HL-60/S4 treated with retinoic acid at 250 ng/mL for 4 days and 3 days (cell line): ENCODE results near the gene OR2L8.
"Not testable (repeated sequence)": the region's sequence is repeated elsewhere in the genome, so short reads cannot be mapped to it uniquely, and the experiment has no call there.

Experiments used
- in situ Hi-C: fragments of 300-500 bp; cut with MboI; formaldehyde crosslinking; loops from 2 replicates; pipeline ENCODE4 v1.7.0; 2022; ENCODE audit warnings: low sequenced_read_pairs

The OR2L8 gene, protein sequence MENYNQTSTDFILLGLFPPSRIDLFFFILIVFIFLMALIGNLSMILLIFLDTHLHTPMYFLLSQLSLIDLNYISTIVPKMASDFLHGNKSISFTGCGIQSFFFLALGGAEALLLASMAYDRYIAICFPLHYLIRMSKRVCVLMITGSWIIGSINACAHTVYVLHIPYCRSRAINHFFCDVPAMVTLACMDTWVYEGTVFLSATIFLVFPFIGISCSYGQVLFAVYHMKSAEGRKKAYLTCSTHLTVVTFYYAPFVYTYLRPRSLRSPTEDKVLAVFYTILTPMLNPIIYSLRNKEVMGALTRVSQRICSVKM

DNA sequence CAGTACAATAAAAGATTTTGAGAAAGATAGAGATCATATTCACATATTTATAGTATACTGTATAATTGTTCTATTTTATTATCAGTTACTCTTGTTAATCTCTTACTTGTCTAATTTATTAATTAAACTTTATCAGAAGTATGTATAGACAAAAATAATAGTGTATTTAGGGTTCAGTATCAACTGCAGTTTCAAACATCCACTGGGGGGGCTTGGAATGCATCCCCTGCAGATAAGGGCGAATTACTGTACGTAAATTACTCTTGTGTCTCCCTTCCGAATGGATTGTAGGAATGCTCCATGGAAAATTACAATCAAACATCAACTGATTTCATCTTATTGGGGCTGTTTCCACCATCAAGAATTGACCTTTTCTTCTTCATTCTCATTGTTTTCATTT is at the start of gene OR2L8:
Gene OR2L8, plus strand, starts transcription at position 301 of the 400 bp plus-strand sequence. Its CDS starts 0 bp downstream, at position 301.
- in situ Hi-C loops: no loop called here

DNA sequence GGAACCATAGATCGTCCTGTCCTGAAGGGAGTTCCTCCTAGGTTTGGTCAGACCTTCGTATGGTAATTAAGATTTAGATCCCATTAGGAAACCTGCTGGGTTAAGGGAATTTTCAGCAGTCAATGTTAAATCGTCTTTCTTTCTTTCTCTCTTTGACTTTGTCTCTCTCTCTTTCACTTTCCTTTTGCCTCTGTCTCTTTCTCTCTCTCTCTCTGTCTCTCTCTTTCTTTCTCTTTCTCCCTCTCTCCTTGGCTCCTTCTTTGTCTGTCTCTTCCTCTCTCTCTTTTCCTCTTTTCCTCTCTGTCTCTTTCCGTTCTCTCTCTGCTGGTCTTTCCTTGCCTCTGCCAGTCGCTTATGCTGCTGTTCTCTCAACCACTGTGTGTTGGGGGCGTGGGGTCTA is 44.5 kb upstream of the OR2L8 start:
- in situ Hi-C loops: no loop called here

DNA sequence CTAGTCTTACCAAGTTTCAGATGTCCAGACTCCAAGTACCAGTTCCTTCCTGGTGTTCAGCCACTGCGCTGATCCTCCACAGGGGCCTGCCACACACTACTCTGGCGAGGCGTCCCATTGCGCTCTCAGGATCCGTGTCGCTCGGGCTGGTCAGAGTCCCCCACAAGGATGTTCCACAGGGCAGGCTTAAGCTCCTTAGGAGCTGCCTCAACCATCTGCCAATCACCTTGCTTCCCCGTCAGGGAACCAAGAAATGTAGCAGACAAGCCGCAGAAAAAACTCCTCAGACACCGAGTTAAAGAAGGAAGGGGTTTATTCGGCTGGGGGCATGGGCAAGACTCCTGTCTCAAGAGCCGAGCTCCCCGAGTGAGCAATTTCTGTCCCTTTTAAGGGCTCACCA is 43.5 kb upstream of the OR2L8 start:
- in situ Hi-C loops: no loop called here

DNA sequence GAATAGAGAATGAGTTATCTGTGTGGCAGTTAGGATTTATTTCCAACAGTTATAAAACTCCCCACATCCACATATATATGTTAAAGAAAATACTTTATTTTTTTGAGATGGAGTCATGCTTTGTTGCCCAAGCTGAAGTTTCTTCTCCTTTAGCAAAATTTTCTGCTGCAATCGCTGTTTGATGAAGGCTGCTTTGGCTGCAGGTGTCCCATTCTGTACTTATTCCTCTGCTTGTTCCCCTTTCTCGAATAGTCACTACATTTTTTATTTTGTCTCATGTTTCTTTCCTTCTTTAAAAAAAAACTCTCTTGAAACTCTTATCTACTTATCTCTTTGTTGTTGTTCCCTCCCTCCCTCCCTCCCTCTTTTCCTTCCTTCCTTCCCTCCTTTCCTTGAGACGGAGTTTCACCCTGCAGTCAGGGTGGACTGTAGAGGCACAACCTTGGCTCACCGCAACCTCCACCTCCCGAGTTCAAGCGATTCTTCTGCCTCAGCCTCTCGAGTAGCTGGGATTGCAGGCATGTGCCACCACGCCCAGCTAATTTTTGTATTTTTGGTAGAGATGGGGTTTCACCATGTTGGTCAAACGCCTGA is 42.7 kb upstream of the OR2L8 start:
- in situ Hi-C loops: no loop called here

DNA sequence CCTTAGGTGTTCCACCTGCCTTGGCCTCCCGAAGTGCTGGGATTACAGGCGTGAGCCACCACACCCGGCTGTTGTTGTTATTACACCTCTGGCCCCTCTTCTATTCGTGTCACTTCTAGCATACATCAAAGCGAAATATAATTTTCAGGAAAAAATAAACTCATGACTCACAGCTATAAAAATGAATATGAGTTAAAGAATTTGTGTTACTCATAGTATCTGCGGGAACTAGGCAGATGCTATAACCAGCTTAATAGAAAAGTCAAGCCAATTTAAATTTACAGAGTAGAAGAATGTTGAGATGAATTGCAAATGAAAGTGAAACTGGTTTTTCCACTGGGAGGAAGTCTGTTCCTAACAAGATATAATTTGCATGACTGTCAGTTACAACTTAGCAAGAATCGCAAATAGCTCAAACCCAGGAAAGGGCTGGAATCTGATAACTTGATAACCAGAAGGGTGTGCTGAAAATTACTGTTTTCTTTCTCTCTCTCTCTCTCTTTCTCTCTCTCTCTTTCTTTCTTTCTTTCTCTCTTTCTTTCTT is 42.1 kb upstream of the OR2L8 start:
- in situ Hi-C loops: no loop called here

DNA sequence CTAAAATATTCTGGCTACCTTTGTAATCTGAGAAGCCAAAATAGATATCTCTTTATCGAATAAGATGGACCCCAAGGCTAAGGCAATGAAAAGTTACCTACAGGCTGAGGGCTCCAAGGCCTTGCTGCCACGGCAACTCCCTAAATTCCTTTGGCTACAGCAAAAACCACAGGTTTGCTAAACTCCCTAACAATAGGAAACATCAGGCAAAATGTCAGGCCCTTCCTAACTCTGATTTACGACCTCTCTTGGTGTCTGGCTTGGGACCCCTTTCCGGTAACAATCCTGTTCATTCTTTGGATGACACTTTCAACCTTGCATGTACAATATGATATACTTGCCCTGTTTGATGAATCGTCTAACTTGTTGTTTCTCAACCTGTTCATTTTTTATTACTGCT is 39.9 kb upstream of the OR2L8 start:
- in situ Hi-C loops: no loop called here

DNA sequence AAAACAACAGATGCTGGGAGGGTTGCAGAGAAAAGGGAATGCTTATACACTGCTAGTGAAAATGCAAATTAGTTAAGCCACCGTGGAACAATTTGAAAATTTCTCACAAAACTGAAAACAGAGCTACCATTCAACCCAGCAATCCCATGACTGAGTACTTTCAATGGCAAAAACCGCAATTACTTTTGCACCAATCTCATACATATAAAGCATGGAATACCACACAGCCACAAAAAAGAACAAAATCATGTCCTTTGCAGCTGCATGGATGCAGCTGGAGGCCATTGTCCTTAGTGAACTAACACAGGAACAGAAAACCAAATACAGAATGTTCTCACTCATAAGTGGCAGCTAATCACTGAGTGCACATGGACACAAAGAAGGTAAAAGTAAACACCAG is 34.9 kb upstream of the OR2L8 start:
- in situ Hi-C loops: no loop called here

DNA sequence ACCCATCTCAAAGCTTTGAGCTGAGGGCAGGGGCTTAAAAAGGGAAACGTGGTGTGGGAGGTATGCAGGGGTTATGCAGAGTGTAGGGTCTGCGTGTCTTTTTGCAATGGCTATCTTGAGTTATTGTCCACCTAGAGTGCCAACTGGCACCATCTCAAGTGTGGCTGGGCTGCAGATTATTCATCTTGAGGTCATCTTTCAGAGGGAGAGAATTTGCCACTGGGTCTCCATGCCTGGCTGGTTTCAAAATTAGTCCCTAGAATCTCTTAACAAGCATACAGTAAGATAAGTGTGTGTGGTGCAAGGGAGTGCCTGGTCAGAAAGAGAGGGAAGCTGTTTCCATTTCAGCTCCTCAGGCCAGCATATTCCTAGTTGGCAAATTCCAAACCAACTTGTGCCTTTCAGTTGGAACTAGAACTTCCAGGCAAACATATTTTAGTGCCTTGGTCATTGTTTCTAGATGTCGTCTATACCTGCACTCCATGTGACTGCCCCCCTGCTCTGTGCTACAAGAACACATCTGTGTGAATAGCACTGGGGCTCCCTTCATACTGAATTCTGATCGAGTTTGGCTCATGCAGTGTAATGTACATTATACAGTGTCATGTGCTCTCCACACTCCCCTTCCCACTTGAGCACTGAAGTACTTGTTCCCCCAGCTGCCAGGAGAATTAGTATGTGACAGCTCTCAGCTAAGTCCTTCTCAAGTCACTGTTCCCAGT is 33.6 kb upstream of the OR2L8 start:
- in situ Hi-C loops: no loop called here

DNA sequence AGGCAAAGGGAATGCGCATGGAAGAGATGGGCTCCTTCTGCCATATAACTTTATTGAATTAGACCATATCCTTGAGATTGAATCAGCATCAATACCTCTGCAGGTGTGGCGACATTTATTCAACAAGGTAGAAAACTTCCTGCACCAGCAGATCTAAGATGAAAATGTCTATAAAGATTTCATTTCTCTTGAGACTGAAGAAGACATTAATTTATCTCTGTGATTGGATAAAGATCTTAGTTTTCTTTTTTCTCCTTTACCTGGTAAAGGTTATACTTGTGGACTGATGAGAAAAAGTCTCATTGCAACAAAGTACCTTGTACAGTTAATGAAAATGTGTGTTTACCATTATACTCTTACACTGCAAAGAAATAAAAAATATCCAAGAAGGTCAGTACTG is 28.7 kb upstream of the OR2L8 start, which contains the start of gene OR2T8:
Gene OR2T8, plus strand, starts transcription at position 301 of the 400 bp plus-strand sequence. CDS start 766 bp downstream, outside the sequence.
- in situ Hi-C loops: no loop called here

DNA sequence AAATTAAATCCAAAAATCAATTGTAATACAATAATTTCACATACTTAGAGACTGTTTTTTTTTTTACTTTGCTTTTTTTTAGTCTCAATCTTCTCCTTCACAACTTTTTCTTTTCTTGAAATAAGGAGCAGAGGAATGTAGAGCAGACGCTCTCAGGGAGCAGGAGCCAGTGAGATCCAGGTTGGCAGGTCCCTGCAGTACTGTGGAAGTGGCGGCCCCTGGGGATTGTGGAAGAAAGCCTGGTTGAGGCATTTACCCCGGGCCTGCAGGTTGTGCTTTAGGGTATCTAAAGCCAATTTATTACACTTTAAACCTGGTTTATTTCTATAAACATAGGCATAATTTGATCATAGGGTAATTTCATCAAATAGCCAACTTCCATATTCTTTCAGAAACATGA is 24.7 kb upstream of the OR2L8 start:
- in situ Hi-C loops: no loop called here

DNA sequence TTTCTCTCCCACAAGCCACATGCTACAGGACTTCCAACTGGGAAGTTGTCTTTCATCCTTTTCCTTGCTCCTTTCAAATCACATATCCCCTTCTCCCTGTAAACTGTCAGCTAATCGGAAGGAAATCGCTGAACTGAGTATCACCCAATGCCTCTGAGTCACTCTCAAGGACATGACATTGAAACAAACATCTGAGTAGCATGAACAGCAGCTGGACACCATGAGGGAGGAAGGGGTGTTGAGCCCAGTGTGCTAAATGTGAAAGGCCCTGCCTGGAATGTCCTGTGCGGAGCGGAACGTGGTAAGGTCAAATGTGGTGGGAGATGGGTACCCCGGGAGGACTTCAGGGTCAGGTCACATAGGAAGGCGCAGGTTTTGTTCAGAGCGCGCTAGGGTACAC is 23.8 kb upstream of the OR2L8 start, which contains the start of gene OR2AJ1:
Gene OR2AJ1, plus strand, starts transcription at position 22 of the 400 bp plus-strand sequence. CDS start 8,880 bp downstream, outside the sequence.
- in situ Hi-C loops: no loop called here

DNA sequence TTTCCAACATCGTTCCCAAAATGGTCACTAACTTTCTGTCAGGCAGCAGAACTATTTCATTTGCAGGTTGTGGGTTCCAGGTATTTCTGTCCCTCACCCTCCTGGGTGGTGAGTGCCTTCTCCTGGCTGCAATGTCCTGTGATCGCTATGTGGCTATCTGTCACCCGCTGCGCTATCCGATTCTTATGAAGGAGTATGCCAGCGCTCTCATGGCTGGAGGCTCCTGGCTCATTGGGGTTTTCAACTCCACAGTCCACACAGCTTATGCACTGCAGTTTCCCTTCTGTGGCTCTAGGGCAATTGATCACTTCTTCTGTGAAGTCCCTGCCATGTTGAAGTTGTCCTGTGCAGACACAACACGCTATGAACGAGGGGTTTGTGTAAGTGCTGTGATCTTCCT is 14.7 kb upstream of the OR2L8 start:
- in situ Hi-C loops: no loop called here

DNA sequence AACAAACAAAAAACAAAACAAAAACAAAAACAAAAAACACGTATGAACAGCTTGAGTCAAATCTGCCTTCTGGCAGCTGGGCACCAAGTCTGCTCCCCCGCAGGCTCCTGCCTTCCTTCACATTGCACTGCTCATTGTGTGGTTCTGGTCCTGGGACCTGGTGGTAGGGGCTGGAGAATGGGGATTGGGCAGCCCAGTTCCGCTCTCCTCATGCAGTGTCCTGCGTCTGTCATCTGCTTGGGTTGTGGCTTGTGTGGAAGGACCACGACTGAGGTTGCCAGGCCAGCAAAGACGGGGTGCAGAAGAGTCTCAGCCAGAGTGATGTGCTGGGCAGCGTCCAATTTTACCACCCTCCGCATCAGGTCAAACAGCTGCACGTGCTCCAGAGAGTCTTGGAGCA is 12.9 kb upstream of the OR2L8 start:
- in situ Hi-C loops: no loop called here

DNA sequence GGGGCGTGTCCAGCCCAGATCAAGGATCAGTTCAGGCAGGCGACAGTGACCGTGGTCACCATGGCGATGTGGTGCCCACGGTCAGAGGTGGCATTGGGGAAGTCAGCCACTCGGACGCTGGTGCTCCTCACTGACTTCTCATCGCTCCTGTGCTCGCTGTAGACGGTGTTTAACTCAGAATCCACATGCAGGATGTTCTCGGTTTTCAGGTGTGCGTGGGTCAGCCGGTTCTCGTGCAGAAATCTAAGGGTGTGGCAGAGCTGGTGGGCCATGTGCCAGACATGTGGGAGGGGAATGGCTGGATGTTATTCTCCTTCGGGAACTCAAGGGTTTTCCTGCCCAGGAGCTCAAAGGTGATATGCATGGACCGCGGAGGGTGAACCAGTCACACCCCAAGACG is 12.2 kb upstream of the OR2L8 start:
- in situ Hi-C loops: no loop called here

DNA sequence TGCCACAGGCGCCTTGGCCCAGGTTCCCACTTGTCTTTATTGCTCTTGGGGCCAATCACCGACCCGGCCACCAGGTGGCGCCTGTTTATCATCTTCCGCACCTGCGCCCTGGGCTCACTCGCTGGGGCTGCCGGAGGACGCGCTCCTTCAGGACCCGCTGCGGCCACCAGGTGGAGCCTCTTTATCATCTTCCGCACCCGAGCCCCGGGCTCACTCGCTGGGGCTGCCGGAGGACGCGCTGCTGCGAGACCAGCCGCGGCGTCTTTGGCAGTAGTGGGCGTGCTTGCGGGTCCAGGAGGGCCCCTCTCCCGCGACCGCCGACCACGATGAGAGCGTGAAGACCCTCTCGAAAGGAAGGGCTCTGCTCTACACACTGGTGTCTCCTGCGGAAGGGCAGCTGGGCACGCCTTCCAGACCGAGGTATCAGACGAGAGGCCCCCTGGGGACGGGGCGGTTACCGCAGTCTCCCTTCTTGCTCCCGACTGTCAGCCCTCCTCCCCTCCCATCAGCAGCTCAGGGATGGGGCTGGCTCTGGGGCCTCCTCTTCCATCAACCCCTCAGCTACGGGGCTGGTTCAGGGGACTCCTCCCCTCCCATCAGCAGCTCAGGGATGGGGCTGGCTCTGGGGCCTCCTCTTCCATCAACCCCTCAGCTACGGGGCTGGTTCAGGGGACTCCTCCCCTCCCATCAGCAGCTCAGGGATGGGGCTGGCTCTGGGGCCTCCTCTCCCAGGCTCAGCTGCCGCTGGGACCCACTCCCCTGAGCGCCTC is 11.5 kb upstream of the OR2L8 start:
- in situ Hi-C loops: not testable (repeated sequence)

DNA sequence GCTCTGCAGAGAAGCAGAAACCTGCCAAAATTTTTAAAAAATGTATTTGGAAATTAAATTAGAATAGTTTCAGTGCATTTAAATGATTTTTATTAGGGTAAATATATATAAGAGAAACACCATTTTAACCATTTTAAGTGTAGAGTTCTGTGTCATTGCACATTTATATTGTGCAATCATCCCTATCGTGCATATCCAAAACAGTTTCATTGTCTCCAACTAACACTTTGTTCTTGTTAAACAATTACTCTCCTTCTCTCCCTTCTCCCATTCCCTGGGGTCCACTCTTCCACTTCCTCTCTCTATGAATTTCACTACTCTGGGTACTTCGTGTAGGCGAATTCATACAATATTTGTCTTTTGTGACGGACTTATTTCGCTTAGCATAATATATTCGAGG is 6.0 kb upstream of the OR2L8 start:
- in situ Hi-C loops: no loop called here

DNA sequence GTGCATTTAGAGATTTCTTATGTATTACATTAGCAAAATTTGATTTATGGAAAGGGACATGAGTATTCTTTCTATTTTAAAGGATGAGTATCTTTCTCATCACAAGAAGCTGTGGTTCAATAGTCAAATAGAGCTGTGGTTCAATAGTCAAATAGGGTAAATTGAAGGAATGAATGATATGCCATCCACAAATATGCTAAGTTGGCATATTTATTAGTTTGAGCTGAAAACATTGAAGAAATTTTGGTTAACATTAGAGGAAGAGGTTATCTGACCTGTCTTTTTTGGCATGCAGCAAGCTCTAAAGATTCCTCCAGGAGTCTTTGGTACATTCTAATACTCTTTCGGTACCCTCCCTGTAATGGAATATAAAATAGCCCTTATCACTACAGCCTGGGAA is 4.8 kb downstream of the OR2L8 start:
- in situ Hi-C loops: no loop called here

DNA sequence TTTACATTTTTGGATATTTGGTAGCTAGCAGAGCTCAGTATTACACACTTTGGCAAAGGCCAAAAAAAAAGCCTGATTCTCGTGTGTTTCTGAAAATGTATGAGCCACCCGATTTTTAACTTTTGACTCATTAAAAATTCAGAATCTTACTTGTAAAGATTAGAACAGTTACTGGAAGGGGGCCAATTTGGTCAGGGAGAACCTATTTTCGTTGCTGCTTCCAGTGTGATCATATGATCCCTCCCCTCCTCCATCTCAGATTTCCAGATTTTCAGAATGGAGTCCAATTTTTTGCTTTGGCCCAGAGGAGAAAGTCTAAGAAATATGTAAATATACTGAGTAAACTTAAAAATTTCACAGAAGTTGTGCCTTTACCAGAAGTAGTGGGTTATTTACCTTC is 13.1 kb downstream of the OR2L8 start:
- in situ Hi-C loops: no loop called here

DNA sequence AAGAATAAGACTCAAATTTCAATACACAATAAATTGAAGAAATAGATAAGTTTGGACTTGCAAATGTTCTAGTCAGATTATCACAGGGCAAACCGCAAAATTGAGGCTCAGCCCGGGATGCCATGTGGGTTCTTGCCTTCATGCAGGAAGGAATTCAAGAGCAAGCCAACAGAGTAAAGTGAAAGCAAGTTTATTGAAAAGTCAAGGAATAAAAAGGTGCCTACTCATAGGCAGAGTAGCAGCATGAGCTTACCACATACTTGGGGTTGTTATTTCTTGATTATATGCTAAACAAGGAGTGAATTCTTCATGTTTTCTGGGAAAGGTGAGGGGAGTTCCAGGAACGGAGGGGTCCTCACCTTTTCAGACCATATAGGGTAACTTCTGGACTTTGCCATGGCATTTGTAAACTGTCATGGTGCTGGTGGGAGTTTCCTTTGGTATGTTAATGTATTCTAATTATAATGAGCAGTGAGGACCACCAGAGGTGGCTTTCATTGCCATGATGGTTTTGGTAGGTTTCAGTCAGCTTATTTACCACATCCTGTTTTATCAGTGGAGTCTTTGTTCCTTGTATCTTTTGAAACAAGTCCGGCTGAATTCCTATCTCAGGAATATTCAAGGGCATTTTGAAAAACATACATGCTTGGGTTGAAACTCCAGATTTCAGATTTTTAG is 14.4 kb downstream of the OR2L8 start:
- in situ Hi-C loops: no loop called here

DNA sequence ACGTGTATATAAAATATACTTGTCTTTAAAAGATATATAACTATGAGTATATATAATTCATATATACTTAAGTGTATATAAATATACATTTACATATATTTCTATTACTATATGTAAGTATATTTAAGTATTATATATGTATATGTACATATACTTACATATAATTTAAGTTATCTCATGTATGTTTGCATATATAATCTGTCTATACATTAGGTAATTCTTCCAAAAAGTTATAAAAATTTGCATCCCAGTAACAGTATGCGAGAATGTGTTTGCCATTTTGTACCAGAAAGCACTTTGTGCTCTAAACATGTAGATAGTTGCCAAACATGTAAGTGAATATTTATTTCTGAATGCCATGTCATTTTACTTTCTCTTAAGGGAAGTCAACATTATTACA is 16.3 kb downstream of the OR2L8 start, which contains the start of gene OR2AK2:
Gene OR2AK2, plus strand, starts transcription at position 301 of the 400 bp plus-strand sequence. CDS start 144 bp downstream, outside the sequence.
- in situ Hi-C loops: no loop called here
